ENCODE measurements around the gene CNNM3.

Gene CNNM3

GRCh38 chr2:96876269-96877041, 60.4 kb downstream of the CNNM3 start:
- no peaks in the 10 kb centered on the region for H3K27me3 ChIP-seq (ENCODE audit: insufficient read depth, poor library complexity, severe bottlenecking)
- DNase-seq (ENCODE audit: low spot score) = no peak
- peaks cover 18% of the 10 kb centered on the region for H3K4me1 ChIP-seq (ENCODE audit: insufficient read depth, poor library complexity, severe bottlenecking)
- no peak overlapping the region for H3K27ac ChIP-seq (ENCODE audit: poor library complexity, severe bottlenecking)
- no peak overlapping the region for H3K4me3 ChIP-seq (ENCODE audit: severe bottlenecking)
- H3K9me3 ChIP-seq (ENCODE audit: severe bottlenecking) = no peaks in the 10 kb centered on the region
- no peak for TF ChIP-seq CTCF (IDR thresholded peaks at IDR 0.05; ENCODE audit: poor library complexity, severe bottlenecking)
- H3K36me3 ChIP-seq (ENCODE audit: low read depth) = no peaks in the 10 kb centered on the region
- peak; percentile 49 for ATAC-seq (ENCODE audit: low read depth)

DNA sequence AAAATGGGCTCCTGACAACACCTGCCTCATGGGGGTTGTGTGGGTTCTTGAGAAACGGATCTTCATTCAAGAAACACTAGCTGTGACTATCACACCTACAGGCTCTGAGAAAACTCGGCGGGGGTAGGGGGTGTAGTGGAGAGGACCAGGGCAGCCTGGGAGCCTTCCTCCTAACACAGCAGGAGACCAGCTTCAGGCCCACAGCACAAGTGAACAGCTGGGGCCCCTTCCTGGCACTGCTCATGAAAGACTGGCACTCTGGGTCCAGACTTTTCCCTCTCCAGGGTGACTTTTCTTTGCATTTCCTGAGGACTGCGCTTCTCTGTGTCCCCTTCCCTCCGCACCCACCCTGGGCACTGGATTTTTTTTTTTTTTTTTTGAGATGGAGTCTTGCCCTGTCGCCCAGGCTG, 61.0 kb downstream of the CNNM3 start:
- no peaks in the 10 kb centered on the region for H3K9me3 ChIP-seq (ENCODE audit: severe bottlenecking)
- H3K4me3 ChIP-seq (ENCODE audit: severe bottlenecking) = no peak overlapping the region
- H3K4me1 ChIP-seq (ENCODE audit: insufficient read depth, poor library complexity, severe bottlenecking) = peaks cover 18% of the 10 kb centered on the region
- no peak for TF ChIP-seq CTCF (IDR thresholded peaks at IDR 0.05; ENCODE audit: poor library complexity, severe bottlenecking)
- H3K27me3 ChIP-seq (ENCODE audit: insufficient read depth, poor library complexity, severe bottlenecking) = no peaks in the 10 kb centered on the region
- no peak for DNase-seq (ENCODE audit: low spot score)
- no peak overlapping the region for H3K27ac ChIP-seq (ENCODE audit: poor library complexity, severe bottlenecking)
- ATAC-seq (ENCODE audit: low read depth) = no peak
- H3K36me3 ChIP-seq (ENCODE audit: low read depth) = no peaks in the 10 kb centered on the region

- no peaks in the 10 kb centered on the region for H3K27me3 ChIP-seq (ENCODE audit: insufficient read depth, poor library complexity, severe bottlenecking)
These were observed 61.6 kb downstream of the CNNM3 start for GRCh38 chr2:96877631-96878092.

GRCh38 chr2:96878171-96878570, 62.1 kb downstream of the CNNM3 start:
- ATAC-seq (ENCODE audit: low read depth) (no peak), DNase-seq (ENCODE audit: low spot score) (no peak)
- Histone ChIP-seq H3K27me3 (ENCODE audit: insufficient read depth, poor library complexity, severe bottlenecking) (no peaks in the 10 kb centered on the region), H3K4me1 (ENCODE audit: insufficient read depth, poor library complexity, severe bottlenecking) (peaks cover 22% of the 10 kb centered on the region), H3K27ac (ENCODE audit: poor library complexity, severe bottlenecking) (no peak overlapping the region), H3K4me3 (ENCODE audit: severe bottlenecking) (no peak overlapping the region), H3K36me3 (ENCODE audit: low read depth) (no peaks in the 10 kb centered on the region), H3K9me3 (ENCODE audit: severe bottlenecking) (no peaks in the 10 kb centered on the region)
- TF ChIP-seq CTCF (IDR thresholded peaks at IDR 0.05; ENCODE audit: poor library complexity, severe bottlenecking) = no peak

More at GRCh38 chr2:96877631-96878092, 61.6 kb downstream of the CNNM3 start:
- Histone ChIP-seq H3K27ac (ENCODE audit: poor library complexity, severe bottlenecking) (no peak overlapping the region), H3K36me3 (ENCODE audit: low read depth) (no peaks in the 10 kb centered on the region), H3K4me1 (ENCODE audit: insufficient read depth, poor library complexity, severe bottlenecking) (peaks cover 23% of the 10 kb centered on the region), H3K4me3 (ENCODE audit: severe bottlenecking) (no peak overlapping the region), H3K9me3 (ENCODE audit: severe bottlenecking) (no peaks in the 10 kb centered on the region)
- DNase-seq (ENCODE audit: low spot score) (no peak), ATAC-seq (ENCODE audit: low read depth) (no peak)
- no peak for TF ChIP-seq CTCF (IDR thresholded peaks at IDR 0.05; ENCODE audit: poor library complexity, severe bottlenecking)
